Panc1 (cell line): ENCODE measurements around the gene VTI1A. TPM values are rescaled to one million over a fixed set of nuclear protein-coding genes. Genes with fewer than 3 reads are reported as not detected.

Source experiments
- ATAC-seq: fragments of 200-7000 bp; cut with Tn5 transposase; 2 replicates; pipeline ENCODE4 v1.9.1; 2020; ENCODE audit warnings: mild to moderate bottlenecking, moderate library complexity
- BruUV-seq: library from RNA; stranded (reverse); fragments of 400-500 nt; replicated peaks from 2 replicates; lab custom pipeline; 2021; lab: Mats Ljungman, UMichigan
- CTCF ChIA-PET: fragments of 300-600 bp; sonication (Branson Sonifier 250); formaldehyde crosslinking; loops from one replicate; lab custom pipeline; 2022; ENCODE audit warnings: antibody characterized with exemption; lab: Charles Lee
- POLR2A ChIA-PET: fragments of 300-600 bp; sonication (Branson Sonifier 250); formaldehyde crosslinking; loops from one replicate; lab custom pipeline; 2022; ENCODE audit warnings: antibody characterized with exemption; lab: Charles Lee
- DNase-seq: peaks from one replicate; pipeline ENCODE4 v3.0.0-alpha.2; 2010; ENCODE audit warnings: low read depth, low spot score
- H3K27ac ChIP-seq: 2 replicates; pipeline ENCODE4 v1.5.1; 2011; ENCODE audit warnings: mild to moderate bottlenecking, low read length, inconsistent platforms
- H3K27me3 ChIP-seq: fragments of 200-500 bp; sonication (Bioruptor generic); 2 replicates; pipeline ENCODE4 v1.6.0; 2014; ENCODE audit warnings: low read length, inconsistent platforms; ENCODE audit not compliant: control insufficient read depth, insufficient read depth
- H3K36me3 ChIP-seq: fragments of 200-500 bp; sonication (Bioruptor generic); 2 replicates; pipeline ENCODE4 v1.5.1; 2014; ENCODE audit warnings: inconsistent platforms, mild to moderate bottlenecking, low read length, moderate library complexity; ENCODE audit not compliant: control insufficient read depth, insufficient read depth
- H3K4me1 ChIP-seq: 2 replicates; pipeline ENCODE4 v1.5.1; 2011; ENCODE audit warnings: inconsistent platforms, mild to moderate bottlenecking, low read length, moderate library complexity; ENCODE audit not compliant: control insufficient read depth, insufficient read depth
- H3K4me3 ChIP-seq, 2 experiments: 2 replicates each; pipeline ENCODE4 v1.5.1; 2011 to 2012; ENCODE audit warnings: low read depth in 2 of 2, low read length in 2 of 2, mild to moderate bottlenecking in 2 of 2, inconsistent platforms in 1 of 2, moderate library complexity in 1 of 2
- H3K9me3 ChIP-seq: fragments of 200-500 bp; sonication (Bioruptor generic); 2 replicates; pipeline ENCODE4 v1.5.1; 2014; ENCODE audit warnings: low read depth, mild to moderate bottlenecking, inconsistent platforms, low read length, moderate library complexity; ENCODE audit not compliant: control insufficient read depth, insufficient read depth
- POLR2AphosphoS5 ChIP-seq: IDR thresholded peaks from 2 replicates; pipeline ENCODE4 v1.6.1; 2012; ENCODE audit warnings: mild to moderate bottlenecking, low read depth, low read length, moderate library complexity
- SIN3A ChIP-seq: IDR thresholded peaks from 2 replicates; pipeline ENCODE4 v1.6.1; 2012; ENCODE audit warnings: low read depth, mild to moderate bottlenecking, low read length, moderate library complexity, borderline replicate concordance; ENCODE audit not compliant: insufficient read depth
- TCF7L2 ChIP-seq: IDR thresholded peaks from 2 replicates; pipeline ENCODE4 v1.6.1; 2011; ENCODE audit warnings: mild to moderate bottlenecking, low read depth, low read length, inconsistent platforms
- in situ Hi-C: cut with HindIII; loops from 2 replicates; pipeline ENCODE4 v1.10.0; 2016; ENCODE audit warnings: low sequenced_read_pairs, low pct_unique_long_range_greater_than_20kb
- intact Hi-C: fragments of 100-400 bp; cut with micrococcal nuclease; formaldehyde crosslinking; loops from one replicate; pipeline ENCODE4 v1.10.0; 2022; ENCODE audit not compliant: unreplicated experiment
- total RNA-seq: library from RNA; stranded (reverse); gene quantifications from one replicate; pipeline ENCODE4 v1.2.1, GENCODE V29; 2021; ENCODE audit not compliant: unreplicated experiment
- TF ChIP-seq, protein P1 (sequence below), 2 experiments: IDR thresholded peaks; 2 replicates each; pipeline ENCODE4 v1.6.1; 2011 to 2012; ENCODE audit warnings: low read depth in 2 of 2, control low read depth in 1 of 2, low read length in 1 of 2, mild to moderate bottlenecking in 1 of 2, moderate library complexity in 1 of 2; ENCODE audit not compliant: insufficient read depth in 1 of 2
- TF ChIP-seq, protein P2 (sequence below): fragments of 450-650 bp; IDR thresholded peaks from 2 replicates; pipeline ENCODE4 v1.5.1; 2017; ENCODE audit warnings: mild to moderate bottlenecking

VTI1A gene
- total RNA-seq, 1 experiment from 2014 or later: 36.3 TPM

DNA sequence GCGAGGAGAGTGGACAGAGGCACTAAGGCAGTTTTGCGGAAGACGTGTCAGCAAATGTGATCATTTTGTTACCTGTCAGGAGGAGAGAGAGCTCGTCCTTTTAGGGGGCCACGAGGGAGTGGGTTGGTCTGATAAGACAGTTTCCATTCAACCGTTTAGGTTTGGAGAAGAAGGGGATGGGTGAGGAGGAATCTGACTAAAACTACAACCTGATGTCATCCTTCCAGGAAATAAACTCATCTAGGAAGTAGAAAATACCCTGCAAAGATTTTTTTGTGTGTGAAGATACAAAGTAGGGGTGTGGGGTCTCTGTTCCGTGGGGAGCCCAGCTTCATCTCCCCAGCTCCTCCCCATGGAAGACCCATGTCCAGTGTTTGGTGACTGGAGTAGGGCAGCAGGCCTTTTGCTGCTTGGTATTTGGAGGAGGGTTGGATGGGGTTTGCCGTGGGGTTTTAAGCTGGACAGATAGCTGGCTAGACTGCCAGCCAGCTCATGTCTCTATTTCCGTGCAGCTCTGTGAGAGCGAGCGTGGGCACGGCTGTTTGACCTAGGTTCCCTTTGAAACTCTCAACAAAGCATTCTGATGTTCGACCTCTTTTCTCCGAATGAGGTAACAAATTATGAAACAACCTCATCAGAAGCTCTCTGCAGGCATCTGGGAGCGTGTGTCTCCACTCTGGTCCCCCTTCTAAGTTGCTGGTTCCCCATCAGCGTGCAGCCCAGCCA is 367.0 kb downstream of the VTI1A start:
- POLR2A ChIA-PET: no interaction called here
- Histone ChIP-seq H3K27ac (peak overlapping the region; percentile 71; the same call in 1 of the 2 replicates), H3K4me1 (peaks cover 23% of the 10 kb centered on the region), H3K36me3 (no peaks in the 10 kb centered on the region), H3K4me3 (no peak overlapping the region), H3K27me3 (no peaks in the 10 kb centered on the region), H3K9me3 (no peaks in the 10 kb centered on the region)
- ATAC-seq (no peak), DNase-seq (no peak)
- no TSS peak for BruUV-seq
- CTCF ChIA-PET: no interaction called here
- no peak for TF ChIP-seq POLR2AphosphoS5
- no peak for TF ChIP-seq TCF7L2
- TF ChIP-seq, protein P1, sequence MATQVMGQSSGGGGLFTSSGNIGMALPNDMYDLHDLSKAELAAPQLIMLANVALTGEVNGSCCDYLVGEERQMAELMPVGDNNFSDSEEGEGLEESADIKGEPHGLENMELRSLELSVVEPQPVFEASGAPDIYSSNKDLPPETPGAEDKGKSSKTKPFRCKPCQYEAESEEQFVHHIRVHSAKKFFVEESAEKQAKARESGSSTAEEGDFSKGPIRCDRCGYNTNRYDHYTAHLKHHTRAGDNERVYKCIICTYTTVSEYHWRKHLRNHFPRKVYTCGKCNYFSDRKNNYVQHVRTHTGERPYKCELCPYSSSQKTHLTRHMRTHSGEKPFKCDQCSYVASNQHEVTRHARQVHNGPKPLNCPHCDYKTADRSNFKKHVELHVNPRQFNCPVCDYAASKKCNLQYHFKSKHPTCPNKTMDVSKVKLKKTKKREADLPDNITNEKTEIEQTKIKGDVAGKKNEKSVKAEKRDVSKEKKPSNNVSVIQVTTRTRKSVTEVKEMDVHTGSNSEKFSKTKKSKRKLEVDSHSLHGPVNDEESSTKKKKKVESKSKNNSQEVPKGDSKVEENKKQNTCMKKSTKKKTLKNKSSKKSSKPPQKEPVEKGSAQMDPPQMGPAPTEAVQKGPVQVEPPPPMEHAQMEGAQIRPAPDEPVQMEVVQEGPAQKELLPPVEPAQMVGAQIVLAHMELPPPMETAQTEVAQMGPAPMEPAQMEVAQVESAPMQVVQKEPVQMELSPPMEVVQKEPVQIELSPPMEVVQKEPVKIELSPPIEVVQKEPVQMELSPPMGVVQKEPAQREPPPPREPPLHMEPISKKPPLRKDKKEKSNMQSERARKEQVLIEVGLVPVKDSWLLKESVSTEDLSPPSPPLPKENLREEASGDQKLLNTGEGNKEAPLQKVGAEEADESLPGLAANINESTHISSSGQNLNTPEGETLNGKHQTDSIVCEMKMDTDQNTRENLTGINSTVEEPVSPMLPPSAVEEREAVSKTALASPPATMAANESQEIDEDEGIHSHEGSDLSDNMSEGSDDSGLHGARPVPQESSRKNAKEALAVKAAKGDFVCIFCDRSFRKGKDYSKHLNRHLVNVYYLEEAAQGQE (IDR thresholded peaks at IDR 0.05; ENCODE audit: insufficient read depth in 1 of 2, low read depth in 2 of 2, low read length in 1 of 2): no peak
- TF ChIP-seq, protein P2, sequence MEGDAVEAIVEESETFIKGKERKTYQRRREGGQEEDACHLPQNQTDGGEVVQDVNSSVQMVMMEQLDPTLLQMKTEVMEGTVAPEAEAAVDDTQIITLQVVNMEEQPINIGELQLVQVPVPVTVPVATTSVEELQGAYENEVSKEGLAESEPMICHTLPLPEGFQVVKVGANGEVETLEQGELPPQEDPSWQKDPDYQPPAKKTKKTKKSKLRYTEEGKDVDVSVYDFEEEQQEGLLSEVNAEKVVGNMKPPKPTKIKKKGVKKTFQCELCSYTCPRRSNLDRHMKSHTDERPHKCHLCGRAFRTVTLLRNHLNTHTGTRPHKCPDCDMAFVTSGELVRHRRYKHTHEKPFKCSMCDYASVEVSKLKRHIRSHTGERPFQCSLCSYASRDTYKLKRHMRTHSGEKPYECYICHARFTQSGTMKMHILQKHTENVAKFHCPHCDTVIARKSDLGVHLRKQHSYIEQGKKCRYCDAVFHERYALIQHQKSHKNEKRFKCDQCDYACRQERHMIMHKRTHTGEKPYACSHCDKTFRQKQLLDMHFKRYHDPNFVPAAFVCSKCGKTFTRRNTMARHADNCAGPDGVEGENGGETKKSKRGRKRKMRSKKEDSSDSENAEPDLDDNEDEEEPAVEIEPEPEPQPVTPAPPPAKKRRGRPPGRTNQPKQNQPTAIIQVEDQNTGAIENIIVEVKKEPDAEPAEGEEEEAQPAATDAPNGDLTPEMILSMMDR: no peak
- TF ChIP-seq SIN3A: no peak
- in situ Hi-C loops: no loop called here
- intact Hi-C loops: no loop called here

DNA sequence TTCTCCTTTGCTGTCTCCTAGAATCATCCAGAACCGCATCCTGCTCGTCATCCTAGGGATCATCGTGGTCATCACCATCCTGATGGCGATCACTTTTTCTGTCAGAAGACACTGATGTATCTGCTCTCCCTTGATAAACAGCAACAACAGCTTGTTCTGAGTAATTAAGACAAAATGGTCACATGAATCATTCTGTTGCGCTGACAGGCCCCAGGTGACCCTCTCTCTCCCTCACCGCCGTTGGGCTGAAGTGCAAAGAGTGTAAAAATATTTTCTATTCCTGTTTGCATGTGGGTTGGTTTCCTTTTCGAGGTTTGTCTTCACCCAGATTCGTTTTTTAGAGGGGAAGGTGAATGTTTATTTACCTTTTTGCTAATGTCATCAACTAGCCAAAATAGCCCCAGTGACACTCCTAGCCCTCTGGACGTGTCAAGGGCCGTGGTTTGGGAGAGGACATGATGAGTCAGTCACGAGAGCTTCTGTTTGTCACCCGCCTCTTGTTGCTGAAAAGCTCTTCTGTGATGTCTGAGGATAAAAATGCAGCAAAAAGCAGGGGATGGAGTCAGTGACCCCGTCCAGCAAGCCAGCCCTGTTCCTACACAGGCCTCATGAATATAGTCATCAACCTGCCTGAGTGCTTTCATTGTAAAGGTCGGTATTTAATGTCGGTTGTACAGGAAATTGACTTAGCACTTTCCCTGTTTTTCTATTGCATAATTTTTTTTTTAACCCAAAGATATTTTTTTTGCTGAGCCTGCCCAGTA is 368.4 kb downstream of the VTI1A start:
- intact Hi-C loops (no loop called here), in situ Hi-C loops (no loop called here)
- DNase-seq (no peak), ATAC-seq (no peak)
- Histone ChIP-seq H3K27ac (peak overlapping the region; percentile 27; the same call in 1 of the 2 replicates), H3K36me3 (no peaks in the 10 kb centered on the region), H3K4me3 (no peak overlapping the region), H3K4me1 (peaks cover 23% of the 10 kb centered on the region), H3K9me3 (no peaks in the 10 kb centered on the region), H3K27me3 (no peaks in the 10 kb centered on the region)
- ChIA-PET CTCF (no interaction called here), POLR2A (no interaction called here)
- BruUV-seq: no TSS peak
- TF ChIP-seq, protein P1 (IDR thresholded peaks at IDR 0.05; ENCODE audit: insufficient read depth in 1 of 2, low read depth in 2 of 2, low read length in 1 of 2): no peak
- TF ChIP-seq POLR2AphosphoS5: no peak
- TF ChIP-seq, protein P2: no peak
- no peak for TF ChIP-seq SIN3A
- no peak for TF ChIP-seq TCF7L2
